Activated T-cell treated with anti-CD3 and anti-CD28 coated beads for 1 hour (primary cell): ENCODE results near the gene TCF21.
A peak's percentile ranks its signal among the peaks of the same experiment; 100 is the strongest.
"Not testable (repeated sequence)": the region's sequence is repeated elsewhere in the genome, so short reads cannot be mapped to it uniquely, and the experiment has no call there.

Experiments
- DNase-seq: peaks from one replicate; pipeline ENCODE4 v3.0.0-alpha.2; 2020; ENCODE audit warnings: low read depth

TCF21 gene

GRCh38 chr6:133923938-133924593 lies 35.2 kb downstream of the TCF21 start:
- peak; percentile 23 for DNase-seq

- not testable (repeated sequence) for DNase-seq
These were observed 42.3 kb downstream of the TCF21 start for GRCh38 chr6:133931221-133931620.

- DNase-seq, result not testable (repeated sequence)
These were observed 47.4 kb downstream of the TCF21 start for GRCh38 chr6:133936352-133936751.

- DNase-seq, result no peak
These were observed 49.0 kb downstream of the TCF21 start for GRCh38 chr6:133937909-133938308.

GRCh38 chr6:133938533-133938932 lies 49.6 kb downstream of the TCF21 start:
- DNase-seq, result no peak

GRCh38 chr6:133939778-133940667 lies 51.1 kb downstream of the TCF21 start:
- no peak for DNase-seq
